Fibroblast of the aortic adventitia (primary cell): ENCODE data around the gene MTF2. TPM values are rescaled to one million over a fixed set of nuclear protein-coding genes. Genes with fewer than 3 reads are reported as not detected.

Experiments
- DNase-seq: peaks from one replicate; pipeline ENCODE4 v3.0.0-alpha.2; 2010; ENCODE audit warnings: low read depth
- H3K4me3 ChIP-seq: 2 replicates; pipeline ENCODE4 v1.5.1; 2011; ENCODE audit warnings: low read depth, mild to moderate bottlenecking, control low read depth, low read length, moderate library complexity
- CTCF ChIP-seq: IDR thresholded peaks from 2 replicates; pipeline ENCODE4 v1.5.1; 2011; ENCODE audit warnings: mild to moderate bottlenecking, low read length, control low read depth, inconsistent platforms; ENCODE audit not compliant: insufficient read depth
- total RNA-seq: library from RNA; depleted of rRNA; stranded (reverse); fragments of >200 nt; gene quantifications from 2 replicates; pipeline ENCODE4 v1.2.3, GENCODE V29; 2012; ENCODE audit warnings: low replicate concordance

The MTF2 gene
- total RNA-seq, 1 donor: 14.0 TPM

- no peak overlapping the region for H3K4me3 ChIP-seq
- TF ChIP-seq CTCF: no peak
- peak; percentile 26 for DNase-seq
Observed at GRCh38 chr1:93111561-93111960, 32.5 kb downstream of the MTF2 start.

- H3K4me3 ChIP-seq: no peak overlapping the region
- no peak for TF ChIP-seq CTCF
- no peak for DNase-seq
Observed at GRCh38 chr1:93113127-93113526, 34.0 kb downstream of the MTF2 start.

GRCh38 chr1:93114391-93114790, 35.3 kb downstream of the MTF2 start:
- no peak for DNase-seq
- no peak for TF ChIP-seq CTCF
- no peak overlapping the region for H3K4me3 ChIP-seq

- TF ChIP-seq CTCF: no peak
- no peak for DNase-seq
- H3K4me3 ChIP-seq: no peak overlapping the region
Observed at GRCh38 chr1:93120614-93121013, 41.5 kb downstream of the MTF2 start.

- TF ChIP-seq CTCF: no peak
- DNase-seq: no peak
- H3K4me3 ChIP-seq: no peak overlapping the region
Observed at GRCh38 chr1:93123201-93123783, 44.2 kb downstream of the MTF2 start.

GRCh38 chr1:93124556-93125355, 45.7 kb downstream of the MTF2 start:
- no peak for TF ChIP-seq CTCF
- no peak overlapping the region for H3K4me3 ChIP-seq

More at GRCh38 chr1:93124556-93125355, 45.7 kb downstream of the MTF2 start:
- no peak for DNase-seq
